T-cell (primary cell): ENCODE data around the gene NETO1. TPM values are rescaled to one million over a fixed set of nuclear protein-coding genes. Genes with fewer than 3 reads are reported as not detected.

Source experiments
- ATAC-seq, 4 experiments: fragments of 200-7000 bp in 3 of 4; fragments of 150-1000 bp in 1 of 4; cut with Tn5 transposase; replicated peaks in 1 of 4; 1 replicate in 3 of 4; 2 replicates in 1 of 4; pipeline ENCODE4 v1.10.0; 2021; ENCODE audit warnings: moderate library complexity in 3 of 4, mild to moderate bottlenecking in 2 of 4, moderate number of reproducible peaks in 1 of 4
- CTCF ChIA-PET, 2 donors: fragments of 300-600 bp; sonication (Branson Sonifier 250); formaldehyde crosslinking; loops; one replicate each; lab custom pipeline; 2022; ENCODE audit warnings: antibody characterized with exemption in 2 of 2; lab: Charles Lee
- POLR2A ChIA-PET, 2 donors: fragments of 300-600 bp; sonication (Branson Sonifier 250); formaldehyde crosslinking; loops; one replicate each; lab custom pipeline; 2022; ENCODE audit warnings: antibody characterized with exemption in 2 of 2; lab: Charles Lee
- DNase-seq, 35 experiments: peaks; one replicate each; pipeline versions ENCODE4 v3.0.0 to v3.0.0-alpha.2; 2013 to 2023
- H3K27ac ChIP-seq: one replicate; pipeline ENCODE4 v1.5.1; 2013; ENCODE audit warnings: low read length
- H3K27me3 ChIP-seq, 2 experiments: replicated peaks in 1 of 2; 1 replicate in 1 of 2; 2 replicates in 1 of 2; pipeline versions ENCODE4 v1.6.1 to v1.7.0; 2013; ENCODE audit warnings: low read length in 1 of 2, mixed read lengths in 1 of 2; ENCODE audit not compliant: control insufficient read depth in 2 of 2, insufficient read depth in 2 of 2; ENCODE audit errors: extremely low read depth in 1 of 2
- H3K36me3 ChIP-seq, 2 donors: 1 replicate in 1 of 2; 2 replicates in 1 of 2; pipeline versions ENCODE4 v1.6.1 to v1.7.0; 2013; ENCODE audit warnings: low read length in 1 of 2; ENCODE audit not compliant: control insufficient read depth in 2 of 2, insufficient read depth in 1 of 2; ENCODE audit errors: extremely low read depth in 1 of 2
- H3K4me1 ChIP-seq, 2 experiments: 1 replicate in 1 of 2; 2 replicates in 1 of 2; pipeline versions ENCODE4 v1.6.1 to v1.7.0; 2013; ENCODE audit warnings: low read length in 2 of 2, mixed read lengths in 1 of 2; ENCODE audit not compliant: insufficient read depth in 2 of 2, control insufficient read depth in 1 of 2; ENCODE audit errors: extremely low read depth in 1 of 2
- H3K4me3 ChIP-seq, 2 donors: 1 replicate in 1 of 2; 2 replicates in 1 of 2; pipeline versions ENCODE4 v1.5.1 to v1.7.0; 2013; ENCODE audit warnings: mild to moderate bottlenecking in 2 of 2, low read length in 1 of 2, moderate library complexity in 1 of 2; ENCODE audit not compliant: control insufficient read depth in 1 of 2; ENCODE audit errors: extremely low read depth in 1 of 2
- H3K9me3 ChIP-seq: 2 replicates; pipeline ENCODE4 v1.7.0; 2013
- H3K27ac Mint-ChIP-seq, 2 donors: one replicate each; pipeline ENCODE4 v1.8.0; 2020 to 2021; ENCODE audit warnings: mild to moderate bottlenecking in 2 of 2, mixed read lengths in 2 of 2
- H3K27me3 Mint-ChIP-seq, 2 donors: one replicate each; pipeline ENCODE4 v1.8.0; 2021 to 2022; ENCODE audit warnings: mixed read lengths in 2 of 2
- H3K36me3 Mint-ChIP-seq: one replicate; pipeline ENCODE4 v1.8.0; 2021; ENCODE audit warnings: mixed read lengths
- H3K4me1 Mint-ChIP-seq, 3 donors: one replicate each; pipeline ENCODE4 v1.8.0; 2020 to 2022; ENCODE audit warnings: mixed read lengths in 3 of 3, mild to moderate bottlenecking in 1 of 3
- H3K4me3 Mint-ChIP-seq, 3 donors: one replicate each; pipeline ENCODE4 v1.8.0; 2020 to 2022; ENCODE audit warnings: mild to moderate bottlenecking in 3 of 3, mixed read lengths in 3 of 3, moderate library complexity in 3 of 3
- H3K9me3 Mint-ChIP-seq, 3 donors: one replicate each; pipeline ENCODE4 v1.8.0; 2020 to 2022; ENCODE audit warnings: mixed read lengths in 3 of 3
- WGBS: methylation state at CpG from one replicate; pipeline ENCODE4 v1.1.5; 2013; ENCODE audit warnings: missing lambda C conversion rate; ENCODE audit not compliant: insufficient coverage; 5-methylcytosine and 5-hydroxymethylcytosine counted together
- total RNA-seq, 35 experiments: library from RNA in 6 of 35; stranded (reverse) in 6 of 35; fragments of 120-200 nt in 1 of 35; gene quantifications; one replicate each; pipeline versions ENCODE4 v1.2.1 to v1.2.4 and lab custom pipeline; 2013 to 2026

The NETO1 gene
- total RNA-seq, 5 donors from 2014 or later (not counting 1 experiment from before 2014, with no cell fraction given), result 0.19 TPM; not detected in 4

DNA sequence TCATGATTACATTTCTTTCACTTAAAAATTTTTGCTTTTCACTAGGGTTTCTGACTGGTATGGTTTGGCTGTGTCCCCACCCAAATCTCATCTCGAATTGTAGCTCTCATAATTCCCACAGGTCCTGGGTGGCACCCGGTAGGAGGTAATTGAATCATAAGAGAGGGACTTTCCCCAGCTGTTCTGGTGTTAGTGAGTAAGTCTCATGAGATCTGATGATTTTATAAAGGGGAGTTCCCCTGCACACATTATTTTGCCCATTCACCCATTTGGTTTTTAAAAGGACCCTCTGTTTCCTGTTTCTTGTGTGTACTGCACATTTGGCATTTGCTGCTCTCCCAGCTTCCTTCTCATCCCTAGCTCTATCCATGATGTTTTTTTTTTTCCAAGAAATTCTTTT lies 27.8 kb upstream of the NETO1 start:
- Mint-ChIP-seq H3K36me3 (no peaks in the 10 kb centered on the region), H3K27me3 (no peaks in the 10 kb centered on the region), H3K27ac (no peak overlapping the region), H3K4me3 (no peak overlapping the region), H3K9me3 (peaks cover 5 to 9% (median 8%) of the 10 kb centered on the region in 3 donors), H3K4me1 (no peaks in the 10 kb centered on the region)
- no peak overlapping the region for H3K4me3 ChIP-seq
- no peaks in the 10 kb centered on the region for H3K27me3 ChIP-seq
- POLR2A ChIA-PET, result no interaction called here
- CTCF ChIA-PET, result no interaction called here
- H3K9me3 ChIP-seq, result no peaks in the 10 kb centered on the region
- DNase-seq (no peak), ATAC-seq (no peak)
- no peak overlapping the region for H3K27ac ChIP-seq
- H3K4me1 ChIP-seq, result no peaks in the 10 kb centered on the region
- no peaks in the 10 kb centered on the region for H3K36me3 ChIP-seq
- no CpG with 5 or more reads among the region's 2 CpGs for whole genome bisulfite sequencing

GRCh38 chr18:72878561-72878960 lies 10.8 kb upstream of the NETO1 start:
- Histone ChIP-seq H3K4me3 (no peak overlapping the region), H3K27me3 (no peaks in the 10 kb centered on the region), H3K36me3 (no peaks in the 10 kb centered on the region), H3K9me3 (no peaks in the 10 kb centered on the region), H3K27ac (no peak overlapping the region), H3K4me1 (no peaks in the 10 kb centered on the region)
- Mint-ChIP-seq H3K27ac (no peak overlapping the region), H3K36me3 (no peaks in the 10 kb centered on the region), H3K4me1 (no peaks in the 10 kb centered on the region), H3K9me3 (peaks cover 6 to 17% (median 10%) of the 10 kb centered on the region in 3 donors), H3K4me3 (no peak overlapping the region), H3K27me3 (no peaks in the 10 kb centered on the region)
- ChIA-PET POLR2A (no interaction called here), CTCF (no interaction called here)
- no peak for DNase-seq
- WGBS, result 83% methylated on average over 2 of the region's 3 CpGs
- ATAC-seq, result no peak

- Histone ChIP-seq H3K9me3 (no peaks in the 10 kb centered on the region), H3K4me1 (no peaks in the 10 kb centered on the region), H3K27me3 (no peaks in the 10 kb centered on the region), H3K36me3 (no peaks in the 10 kb centered on the region), H3K27ac (no peak overlapping the region), H3K4me3 (no peak overlapping the region)
- ATAC-seq (no peak), DNase-seq (no peak)
- POLR2A ChIA-PET, result no interaction called here
- H3K4me1 Mint-ChIP-seq, result no peaks in the 10 kb centered on the region
- WGBS, result no CpG with 5 or more reads among the region's 2 CpGs
- H3K4me3 Mint-ChIP-seq, result no peak overlapping the region
- peaks cover 5 to 13% (median 6%) of the 10 kb centered on the region in 3 donors for H3K9me3 Mint-ChIP-seq
- H3K36me3 Mint-ChIP-seq, result no peaks in the 10 kb centered on the region
- H3K27me3 Mint-ChIP-seq, result no peaks in the 10 kb centered on the region
- CTCF ChIA-PET, result no interaction called here
- no peak overlapping the region for H3K27ac Mint-ChIP-seq
Measured at GRCh38 chr18:72878143-72878542, 10.4 kb upstream of the NETO1 start.

DNA sequence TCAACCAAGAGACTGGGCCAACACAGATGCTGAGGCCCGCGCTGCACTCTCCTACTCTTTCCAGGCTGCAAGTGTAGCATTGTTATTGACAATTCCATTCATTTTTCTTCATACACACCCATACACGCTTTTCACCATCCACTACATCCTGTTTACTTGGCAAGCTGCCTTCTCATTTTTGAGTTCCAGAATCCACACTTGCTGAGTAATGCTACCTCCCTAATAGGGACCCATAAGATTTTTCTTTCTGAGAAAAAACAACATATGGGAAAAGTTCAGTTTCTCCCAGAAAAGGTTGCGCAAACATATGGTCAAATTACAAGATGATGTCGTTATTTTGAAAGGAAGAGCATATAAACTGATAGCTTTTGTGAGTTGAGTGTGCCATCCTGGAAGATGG lies 3.3 kb upstream of the NETO1 start:
- no peak for ATAC-seq
- Mint-ChIP-seq H3K36me3 (no peaks in the 10 kb centered on the region), H3K4me1 (peaks cover 3 to 12% (median 3%) of the 10 kb centered on the region in 3 donors), H3K9me3 (peaks cover 0 to 4% (median 1%) of the 10 kb centered on the region in 3 donors), H3K27me3 (peaks cover 20 to 21% of the 10 kb centered on the region in 2 donors), H3K4me3 (no peak overlapping the region), H3K27ac (no peak overlapping the region)
- ChIA-PET POLR2A (interaction anchor here in 1 of 2 donors (0.6 kb wide), 1 partner anchor 279 kb away, joined by 3 read pairs; no protein-coding TSS in a partner anchor), CTCF (no interaction called here)
- no peak overlapping the region for H3K27ac ChIP-seq
- H3K4me1 ChIP-seq, result no peaks in the 10 kb centered on the region
- H3K27me3 ChIP-seq, result peaks cover 5 to 27% of the 10 kb centered on the region in 2 experiments
- no peaks in the 10 kb centered on the region for H3K36me3 ChIP-seq
- no peak overlapping the region for H3K4me3 ChIP-seq
- no peak for DNase-seq
- no peaks in the 10 kb centered on the region for H3K9me3 ChIP-seq
- 68% methylated on average over 5 of the region's 5 CpGs for WGBS

GRCh38 chr18:72869226-72870185 lies 1.7 kb upstream of the NETO1 start:
- Histone ChIP-seq H3K27me3 (peaks cover 5 to 27% of the 10 kb centered on the region in 2 experiments), H3K4me1 (no peaks in the 10 kb centered on the region), H3K4me3 (peak overlapping the region in 1 of 2 donors; percentile 19), H3K36me3 (no peaks in the 10 kb centered on the region), H3K27ac (no peak overlapping the region), H3K9me3 (no peaks in the 10 kb centered on the region)
- Mint-ChIP-seq H3K36me3 (no peaks in the 10 kb centered on the region), H3K27ac (no peak overlapping the region), H3K9me3 (peaks cover 0 to 4% (median 0%) of the 10 kb centered on the region in 3 donors), H3K4me3 (peak overlapping the region in 1 of 3 donors; percentile 43), H3K27me3 (peaks cover 26 to 28% of the 10 kb centered on the region in 2 donors), H3K4me1 (peaks cover 3 to 12% (median 3%) of the 10 kb centered on the region in 3 donors)
- POLR2A ChIA-PET, result no interaction called here
- 19% methylated on average over 39 of the region's 57 CpGs for whole genome bisulfite sequencing
- DNase-seq, result no peak
- ATAC-seq, result no peak
- CTCF ChIA-PET, result no interaction called here

DNA sequence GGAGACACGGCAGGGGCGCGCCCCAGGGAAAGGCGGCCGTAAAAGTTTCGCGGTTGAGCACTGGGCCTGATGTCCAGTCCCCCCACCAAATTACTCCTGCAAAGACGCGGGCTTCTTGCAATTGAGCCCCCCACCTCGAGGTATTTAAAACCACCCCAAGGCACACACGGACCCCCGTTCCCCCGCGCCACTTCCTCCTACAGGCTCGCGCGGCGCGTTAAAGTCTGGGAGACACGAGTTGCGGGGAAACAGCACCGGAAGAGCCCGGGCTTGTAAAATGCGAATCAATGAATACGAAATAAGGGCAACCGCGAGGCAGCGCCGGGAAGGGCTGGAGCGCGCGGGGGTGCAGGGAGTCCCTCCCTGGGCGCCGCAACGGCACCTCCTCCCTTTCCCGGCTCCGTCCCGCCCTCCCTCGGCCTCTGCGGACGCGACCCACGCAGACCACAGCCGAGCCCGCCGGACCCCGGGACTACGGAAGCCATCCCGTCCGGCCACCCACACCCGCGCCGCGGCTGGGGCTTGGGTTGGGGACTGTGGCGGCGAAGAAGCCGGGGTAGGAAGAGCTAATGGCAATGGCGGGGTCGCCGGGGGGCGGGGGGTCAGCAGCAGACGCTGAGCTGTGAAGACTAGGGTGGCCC lies 918 bp upstream of the NETO1 start:
- Mint-ChIP-seq H3K36me3 (no peaks in the 10 kb centered on the region), H3K4me3 (peak overlapping the region in 1 of 3 donors; percentile 22), H3K27ac (no peak overlapping the region), H3K27me3 (peaks cover 28 to 29% of the 10 kb centered on the region in 2 donors), H3K9me3 (peaks cover 0 to 4% (median 0%) of the 10 kb centered on the region in 3 donors), H3K4me1 (peaks cover 3 to 12% (median 3%) of the 10 kb centered on the region in 3 donors)
- DNase-seq, result no peak
- no peak overlapping the region for H3K27ac ChIP-seq
- no peaks in the 10 kb centered on the region for H3K4me1 ChIP-seq
- H3K4me3 ChIP-seq, result peak overlapping the region in 1 of 2 donors; percentile 65
- POLR2A ChIA-PET, result no interaction called here
- 3% methylated on average over 41 of the region's 62 CpGs for WGBS
- H3K36me3 ChIP-seq, result no peaks in the 10 kb centered on the region
- no peaks in the 10 kb centered on the region for H3K9me3 ChIP-seq
- H3K27me3 ChIP-seq, result peaks cover 5 to 27% of the 10 kb centered on the region in 2 experiments
- no peak for ATAC-seq
- CTCF ChIA-PET, result no interaction called here
